Measurements from ENCODE around the gene ARID1B.

Gene ARID1B

DNA sequence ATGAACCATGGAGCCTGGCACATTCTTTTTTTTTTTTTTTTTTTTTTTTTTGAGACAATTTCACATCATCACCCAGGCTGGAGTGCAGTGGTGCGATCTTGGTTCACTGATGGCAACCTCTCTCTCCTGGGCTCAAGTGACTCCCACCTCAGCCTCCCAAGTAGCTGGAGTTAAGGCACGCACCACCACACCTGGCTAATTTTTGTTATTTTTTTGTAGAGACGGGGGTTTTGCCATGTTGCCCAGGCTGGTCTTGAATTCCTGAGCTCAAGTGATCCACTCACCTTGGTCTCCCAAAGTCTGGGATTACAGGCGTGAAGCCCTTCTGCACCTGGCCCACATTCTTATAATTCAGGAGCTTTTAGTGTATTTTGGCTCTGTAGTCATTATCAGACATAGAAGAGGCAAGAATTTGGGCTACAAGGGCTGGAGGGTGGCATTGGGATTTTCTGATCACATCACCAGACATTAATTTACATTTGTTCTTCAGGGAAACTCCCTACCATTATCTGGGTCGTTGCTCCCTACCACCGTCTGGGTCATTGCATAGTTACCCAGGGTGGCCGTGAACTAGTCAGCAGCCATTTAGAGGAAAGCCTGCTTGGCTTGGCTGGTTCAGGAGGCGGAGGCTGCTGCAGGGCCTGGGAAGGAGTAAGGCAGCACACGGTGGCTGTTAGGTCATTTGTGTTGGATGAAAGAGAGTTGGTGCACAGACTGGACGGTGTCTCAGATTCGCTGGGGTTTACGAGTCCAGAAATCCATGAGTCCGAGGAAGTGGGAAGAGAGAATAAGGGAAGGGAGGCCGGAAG, 17.6 kb downstream of the ARID1B start:
- no peak for DNase-seq

DNA sequence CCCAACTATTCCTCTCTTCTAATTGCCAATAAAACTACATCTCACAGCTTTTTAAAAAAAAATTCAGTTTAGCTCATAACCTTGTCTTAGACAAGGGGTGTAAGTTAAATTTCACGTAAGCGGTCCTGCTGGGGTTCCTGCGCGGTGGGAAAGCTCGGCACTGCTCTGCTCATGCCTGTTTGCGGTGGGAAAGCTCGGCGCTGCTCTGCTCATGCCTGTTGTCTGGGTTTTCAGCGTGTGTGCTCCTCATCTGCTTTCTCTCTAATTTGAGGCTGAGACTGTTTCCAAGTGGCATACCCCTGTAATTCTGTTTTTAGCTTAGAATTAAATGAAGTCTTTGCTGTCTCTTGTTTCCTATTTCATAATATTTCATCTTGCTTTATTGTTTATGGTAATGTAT, 18.6 kb downstream of the ARID1B start:
- DNase-seq = no peak

DNA sequence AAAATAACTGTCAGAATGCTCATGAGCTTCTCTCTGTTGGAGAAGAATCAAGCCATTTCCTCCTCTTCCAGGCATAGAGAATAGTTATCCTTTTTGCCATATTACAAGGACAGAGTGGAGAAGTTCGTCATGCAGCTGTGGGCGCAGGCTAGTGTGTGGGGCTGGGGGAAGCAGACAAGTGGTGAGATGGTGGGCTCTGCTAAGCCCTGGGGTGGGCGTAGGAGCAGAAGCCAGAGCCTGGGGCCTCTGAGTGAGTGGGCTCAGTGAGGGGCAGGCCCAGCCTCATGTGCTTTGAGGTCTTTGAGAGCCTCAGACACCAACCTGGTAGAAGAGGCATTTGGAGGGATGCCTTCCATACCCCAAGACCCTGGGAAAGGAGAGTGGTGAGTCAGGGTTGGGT, 19.4 kb downstream of the ARID1B start:
- DNase-seq = no peak

DNA sequence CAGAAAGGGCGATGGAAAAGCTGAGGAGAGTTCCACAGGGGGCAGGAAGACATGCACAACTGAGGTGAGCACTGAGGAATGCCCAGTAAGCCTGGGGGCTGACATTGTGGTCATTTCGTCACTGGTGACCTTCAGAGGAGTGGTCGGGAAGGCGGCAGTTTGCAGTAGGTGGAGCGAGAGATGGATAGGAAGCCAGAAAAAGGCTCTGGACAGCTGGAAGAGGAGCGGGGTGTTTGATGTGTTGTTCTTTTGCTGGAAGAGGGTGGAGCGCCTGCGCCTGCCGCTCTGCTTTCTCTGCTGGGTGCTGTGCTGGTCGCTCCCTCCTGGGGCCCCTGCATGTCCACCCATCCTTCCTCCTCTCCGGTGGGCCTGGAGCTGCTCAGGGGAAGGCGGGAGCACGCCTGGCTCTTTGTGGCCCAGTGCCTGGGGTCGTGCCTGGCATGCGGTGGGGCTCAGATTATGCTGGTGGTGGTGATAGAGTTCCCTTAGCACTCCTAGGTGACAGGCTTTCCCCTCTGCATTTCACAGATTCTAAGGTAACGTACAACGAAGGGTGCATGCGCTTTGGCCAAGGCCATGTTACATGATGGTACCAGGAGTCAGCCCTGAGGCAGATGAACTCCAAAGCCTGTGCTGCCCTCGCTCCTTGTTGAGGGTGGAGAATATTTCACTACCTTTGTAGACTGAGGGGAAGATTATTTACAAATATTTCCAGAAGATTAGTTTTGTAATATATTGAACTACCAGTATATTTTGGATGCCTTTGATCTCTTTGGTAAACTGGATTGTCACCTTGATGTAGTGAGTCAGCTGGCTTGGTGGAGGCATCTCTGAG, 20.9 kb downstream of the ARID1B start:
- no peak for DNase-seq

DNA sequence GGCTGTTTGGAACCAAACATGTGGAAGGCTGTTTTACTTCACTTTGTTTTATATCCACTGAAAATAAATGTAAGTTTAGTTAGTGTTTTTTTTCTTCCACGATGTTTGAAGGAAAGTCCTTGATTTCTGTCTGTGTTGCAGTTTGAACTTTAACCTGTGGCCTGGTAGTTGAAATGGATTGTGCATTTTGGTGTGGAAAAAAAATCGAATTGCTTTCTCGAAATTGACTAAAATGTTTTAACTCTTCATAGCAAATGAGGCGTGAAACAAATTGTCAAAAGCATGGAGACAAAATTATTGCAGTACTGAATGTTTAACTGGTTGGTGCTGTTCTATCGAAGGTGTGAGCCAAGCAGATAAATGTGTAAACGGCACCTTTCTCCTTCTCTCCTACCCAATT, 24.5 kb downstream of the ARID1B start:
- DNase-seq = no peak

DNA sequence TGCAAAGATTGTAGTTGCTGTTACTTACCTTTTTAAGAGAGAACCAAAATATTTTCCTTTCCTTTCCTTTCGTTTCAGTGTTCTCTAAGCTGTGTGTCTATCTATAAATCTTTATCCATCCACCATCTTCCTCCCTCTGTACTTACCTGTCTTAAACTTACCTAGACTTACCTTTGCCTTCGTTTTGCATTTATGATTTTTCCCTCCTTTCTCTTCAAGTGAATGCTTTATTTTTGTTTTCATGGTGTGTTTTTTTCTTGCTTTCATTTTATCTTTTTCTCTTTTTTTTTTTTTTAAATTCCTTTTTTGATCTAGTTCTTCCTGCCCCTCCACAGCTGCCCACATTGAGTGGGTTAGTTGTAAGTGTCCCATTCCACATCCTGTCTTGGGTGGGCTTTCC, 26.2 kb downstream of the ARID1B start:
- no peak for DNase-seq

DNA sequence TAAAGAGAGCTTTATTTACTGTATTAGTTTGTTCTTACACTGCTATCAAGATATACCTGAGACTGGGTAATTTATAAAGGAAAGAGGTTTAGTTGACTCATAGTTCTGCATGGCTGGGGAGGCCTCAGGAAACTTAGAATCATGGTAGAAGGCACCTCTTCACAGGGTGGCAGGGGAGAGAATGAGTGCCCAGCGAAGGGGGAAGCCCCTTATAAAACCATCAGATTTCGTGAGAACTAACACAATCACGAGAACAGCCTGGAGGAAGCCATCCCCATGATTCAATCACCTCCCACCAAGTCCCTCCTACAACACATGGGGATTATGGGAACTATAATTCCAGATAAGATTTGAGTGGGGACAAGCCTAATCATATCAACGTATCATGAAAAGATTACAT, 27.2 kb downstream of the ARID1B start:
- DNase-seq = no peak

DNA sequence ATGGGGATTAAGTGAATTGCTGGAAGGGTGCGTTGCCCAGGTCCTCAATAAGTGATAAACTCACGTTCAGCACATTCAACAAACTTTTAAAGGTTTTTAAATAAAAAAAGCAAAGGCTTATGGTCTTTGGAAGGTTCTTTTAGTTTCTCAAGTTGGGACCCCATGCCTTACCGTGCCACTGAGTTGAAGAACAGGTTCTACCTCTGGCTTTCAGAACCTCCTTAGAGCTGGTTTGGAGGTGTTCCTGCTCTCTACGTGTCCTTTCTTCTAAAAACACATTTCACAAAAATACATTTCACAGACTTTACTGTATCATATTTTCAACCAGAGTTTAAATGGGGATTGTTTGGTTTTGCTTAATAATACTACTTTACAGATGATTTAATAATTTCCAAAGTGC, 29.0 kb downstream of the ARID1B start:
- DNase-seq = no peak

DNA sequence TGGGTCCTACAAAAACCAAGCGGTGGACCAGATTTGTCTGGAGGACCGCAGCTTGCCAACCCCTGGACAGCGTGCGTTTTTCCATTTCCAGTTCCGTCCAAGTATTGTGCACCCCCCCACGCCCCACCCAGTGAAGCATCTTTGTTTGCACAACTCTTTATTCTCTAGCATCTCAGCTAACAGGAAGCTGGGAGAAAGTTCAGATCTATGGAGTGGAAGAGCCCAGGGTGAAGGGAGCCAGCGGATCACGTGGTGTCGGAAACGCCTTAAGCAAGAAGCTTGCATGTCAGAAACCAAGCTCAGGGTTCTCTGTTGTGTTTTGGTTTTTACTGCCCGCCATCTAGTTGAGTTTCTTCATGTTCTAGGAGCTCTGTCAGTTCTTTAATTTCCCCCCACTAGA, 29.9 kb downstream of the ARID1B start:
- no peak for DNase-seq

DNA sequence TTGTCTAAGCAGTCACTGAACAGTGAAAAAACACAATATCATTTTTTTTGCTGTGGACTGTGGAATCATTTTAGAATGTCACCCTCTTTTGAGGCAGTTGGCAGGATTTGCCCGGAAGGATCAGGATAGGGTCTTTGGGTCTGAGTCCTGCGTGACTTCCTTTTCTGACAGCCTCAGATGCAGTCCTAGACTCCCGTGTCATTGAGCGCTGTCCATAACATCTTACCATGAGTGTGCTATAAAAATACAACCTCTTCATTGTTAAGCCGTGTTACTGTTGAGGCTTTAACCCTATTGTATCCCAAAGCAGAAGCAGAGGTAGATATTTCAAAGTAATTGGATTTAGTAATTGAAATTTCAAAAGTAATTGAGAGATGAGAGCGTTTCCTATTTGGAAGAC, 30.6 kb downstream of the ARID1B start:
- no peak for DNase-seq

DNA sequence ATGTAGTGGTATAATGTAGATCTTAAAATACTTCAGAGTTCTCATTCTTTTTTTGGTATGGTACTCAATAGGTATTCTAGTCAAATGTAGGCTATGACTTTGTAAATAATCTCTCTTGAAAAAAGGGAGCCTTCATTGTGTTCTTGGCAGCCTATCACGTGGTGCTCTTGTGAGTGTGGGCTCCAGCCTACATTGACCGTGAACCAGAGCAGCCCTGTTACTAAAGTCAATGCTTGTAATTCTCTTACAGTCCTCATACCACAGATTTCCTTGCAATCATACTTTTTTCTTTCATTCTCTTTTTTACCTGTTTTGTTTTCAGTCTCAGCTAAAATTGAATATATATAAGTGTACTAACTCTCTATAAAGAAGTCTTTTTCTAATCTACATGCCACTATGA, 31.1 kb downstream of the ARID1B start:
- no peak for DNase-seq

DNA sequence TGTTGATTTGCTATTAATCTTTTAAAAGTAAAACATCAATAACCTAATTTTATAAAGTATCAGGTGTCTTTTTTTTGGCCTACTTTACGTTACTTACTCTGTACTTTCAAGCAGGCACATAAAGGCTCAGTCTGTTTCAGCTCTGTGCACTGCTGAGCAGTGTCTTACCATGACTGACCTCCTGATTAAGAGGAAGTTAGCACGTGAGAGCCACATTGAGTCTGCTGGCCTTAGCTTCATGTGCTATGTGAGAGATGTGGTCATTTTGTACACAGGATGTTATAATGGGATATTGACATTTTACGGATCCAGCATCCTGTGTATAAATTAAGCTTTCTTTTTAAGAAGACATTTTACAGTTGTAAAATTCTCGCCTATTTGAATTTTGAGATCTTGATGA, 31.9 kb downstream of the ARID1B start:
- no peak for DNase-seq

DNA sequence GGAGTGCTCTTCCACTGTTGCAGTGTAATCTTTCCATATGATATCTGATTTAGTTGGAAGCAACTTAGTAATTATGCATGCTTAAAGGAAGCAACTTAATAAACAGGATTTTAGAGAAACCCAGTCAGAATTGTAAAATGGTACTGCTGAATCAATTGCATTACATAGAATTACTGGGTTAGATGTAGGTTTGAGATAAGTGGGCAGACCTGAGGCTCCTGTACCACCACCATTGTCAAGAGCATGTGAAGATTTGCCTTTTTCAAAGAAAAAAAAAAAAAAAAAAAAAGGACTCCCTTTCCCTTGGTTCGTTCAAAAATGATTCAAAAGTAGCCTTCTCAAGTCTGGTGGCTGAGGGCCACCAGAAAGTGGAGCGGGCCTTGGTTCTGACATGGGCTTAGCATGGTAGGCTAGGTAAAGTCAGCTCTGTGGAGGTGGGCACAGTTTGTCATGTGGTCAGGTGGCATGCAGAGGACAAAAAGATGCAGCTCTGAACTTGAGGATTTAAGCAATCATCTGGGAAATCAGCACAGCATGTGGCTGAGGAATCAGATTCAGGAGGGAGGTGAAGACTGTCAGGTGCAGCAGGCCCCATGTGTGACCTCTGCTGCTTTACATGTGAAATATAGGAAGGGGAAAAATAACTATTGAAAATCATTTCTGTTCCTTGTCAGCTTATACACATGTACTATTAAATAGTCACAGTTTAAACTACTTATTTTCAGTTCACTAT, 32.4 kb downstream of the ARID1B start:
- no peak for DNase-seq

DNA sequence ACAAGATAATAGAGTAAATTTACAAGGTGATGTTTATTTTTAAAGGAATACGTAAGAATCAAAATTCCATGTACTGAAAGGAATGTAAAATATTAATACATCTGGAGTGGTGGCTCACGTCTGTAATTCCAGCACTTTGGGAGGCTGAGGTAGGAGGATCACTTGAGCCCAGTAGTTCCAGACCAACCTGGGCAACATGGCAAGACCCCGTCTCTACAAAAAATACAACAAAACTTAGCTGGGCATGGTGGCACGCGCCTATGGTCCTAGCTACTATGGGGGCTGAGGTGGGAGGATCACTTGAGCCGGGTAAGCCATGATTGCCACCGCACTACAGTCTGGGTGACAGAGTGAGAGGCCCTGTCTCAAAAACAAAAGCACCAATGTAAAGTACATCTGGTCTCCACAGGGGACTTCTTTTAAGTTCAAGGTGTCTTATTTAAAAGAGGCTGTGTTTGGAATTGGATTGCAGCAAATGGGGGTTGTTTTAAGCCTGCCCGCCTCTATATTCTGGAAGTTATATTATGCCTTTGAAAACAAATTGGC, 36.9 kb downstream of the ARID1B start:
- no peak for DNase-seq

DNA sequence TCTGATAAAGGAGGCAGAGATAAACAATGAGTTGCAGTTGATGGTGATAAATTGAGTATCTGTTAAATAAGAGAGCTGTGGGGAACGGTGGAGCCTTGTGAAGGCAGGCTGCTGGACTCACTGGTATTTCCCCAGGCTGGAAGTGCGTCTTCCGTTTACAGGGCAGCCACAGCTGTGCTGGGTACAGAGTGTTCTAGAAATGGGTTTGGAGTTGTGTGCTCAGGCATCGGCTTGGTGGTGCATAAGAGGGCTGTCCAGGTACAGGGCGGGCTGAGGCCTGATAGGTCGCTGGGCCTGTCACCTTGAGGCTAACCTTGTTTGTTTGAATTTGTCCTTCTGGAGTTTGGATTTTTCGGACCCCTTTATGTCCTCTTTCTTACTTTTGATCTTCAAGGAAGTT, 39.3 kb downstream of the ARID1B start:
- DNase-seq = no peak

DNA sequence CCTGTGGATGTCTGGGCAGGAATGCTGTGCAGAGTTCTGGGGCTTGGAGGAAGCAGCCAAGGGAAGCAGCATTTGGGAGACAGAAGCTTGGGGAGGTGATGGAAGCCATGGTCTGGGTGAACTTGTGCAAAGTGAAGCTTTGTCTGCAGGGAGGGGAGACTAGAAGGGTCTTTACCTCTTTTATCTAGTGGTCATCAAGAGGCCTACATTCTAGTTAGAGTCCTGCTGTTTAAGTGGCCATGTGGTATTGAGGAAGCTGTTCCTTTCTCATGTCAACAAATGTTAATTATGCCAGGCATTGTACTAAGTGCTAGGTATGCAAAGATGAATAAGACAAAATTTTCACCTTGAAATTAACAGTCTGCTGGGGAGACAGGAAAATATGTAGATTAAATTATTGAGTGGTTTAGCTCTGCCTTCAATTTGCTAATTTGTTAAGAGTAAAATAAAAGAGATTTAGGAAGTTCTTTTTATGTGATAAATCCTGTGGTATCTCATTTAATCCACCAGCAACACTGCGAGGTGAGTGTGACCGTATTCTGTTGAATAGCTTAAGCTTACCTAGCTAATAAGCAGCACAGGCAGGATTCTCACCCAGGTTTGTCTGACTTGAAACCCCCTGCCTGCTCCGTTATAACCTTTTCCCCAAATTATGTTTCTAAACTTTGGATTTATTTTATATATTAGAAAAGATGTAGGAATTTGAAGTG, 43.1 kb downstream of the ARID1B start:
- no peak for DNase-seq

DNA sequence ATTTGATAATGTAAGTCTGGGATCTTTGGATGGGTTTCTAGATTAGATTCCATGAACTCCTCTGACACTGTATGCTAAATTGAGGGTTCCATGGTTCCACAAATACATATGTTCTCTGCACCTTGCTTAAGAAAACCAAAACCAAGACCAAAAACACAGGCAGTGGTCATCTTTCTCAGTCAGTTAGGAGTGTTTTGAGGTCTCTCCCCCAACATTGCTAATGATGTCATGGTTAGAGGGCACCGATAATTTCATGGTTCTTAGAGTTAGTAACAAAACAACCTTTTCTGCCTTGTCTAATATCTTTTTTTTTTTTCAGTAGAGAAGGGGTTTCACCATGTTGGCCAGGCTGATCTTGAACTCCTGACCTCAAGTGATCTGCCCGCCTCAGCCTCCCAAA, 44.5 kb downstream of the ARID1B start:
- no peak for DNase-seq

DNA sequence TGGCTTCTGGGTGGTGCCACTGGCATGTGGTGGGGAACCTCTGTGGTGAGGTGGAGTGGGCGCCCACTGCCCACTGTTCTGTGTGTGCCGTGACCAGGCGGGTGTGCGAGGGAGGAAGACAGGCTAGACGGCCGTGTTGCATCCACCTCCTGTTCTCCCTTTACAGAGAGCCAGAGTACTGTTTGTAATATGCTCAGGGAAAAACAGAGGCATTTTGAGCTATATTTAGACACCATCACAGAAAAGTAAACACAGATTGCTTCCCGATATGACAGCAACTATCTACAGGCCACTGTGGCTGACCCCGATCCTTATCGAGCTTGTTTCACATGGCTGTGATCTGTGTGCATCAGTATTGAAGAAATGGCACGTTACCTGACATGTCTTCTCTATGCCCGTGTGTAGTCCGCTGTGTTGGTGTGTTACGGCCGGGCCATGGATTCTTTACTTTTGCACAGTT, 45.6 kb downstream of the ARID1B start:
- no peak for DNase-seq

DNA sequence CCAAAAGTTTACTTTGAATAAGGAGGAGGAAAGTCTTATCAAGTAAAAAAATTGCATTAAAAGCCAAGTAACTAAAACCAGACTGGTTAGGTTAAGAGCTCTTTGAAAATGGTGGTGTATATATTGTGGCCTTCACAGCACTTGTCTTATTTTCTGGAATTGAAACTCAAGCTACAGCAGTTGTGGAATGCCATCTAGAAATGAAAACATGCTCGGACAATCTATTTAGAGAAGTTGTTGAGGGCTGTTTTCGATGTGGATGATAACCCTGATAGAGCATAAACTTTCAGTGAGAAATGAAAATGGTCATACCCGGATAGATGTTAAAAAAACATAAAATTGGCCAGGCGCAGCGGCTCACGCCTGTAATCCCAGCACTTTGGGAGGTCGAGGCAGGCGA, 47.0 kb downstream of the ARID1B start:
- DNase-seq = no peak

DNA sequence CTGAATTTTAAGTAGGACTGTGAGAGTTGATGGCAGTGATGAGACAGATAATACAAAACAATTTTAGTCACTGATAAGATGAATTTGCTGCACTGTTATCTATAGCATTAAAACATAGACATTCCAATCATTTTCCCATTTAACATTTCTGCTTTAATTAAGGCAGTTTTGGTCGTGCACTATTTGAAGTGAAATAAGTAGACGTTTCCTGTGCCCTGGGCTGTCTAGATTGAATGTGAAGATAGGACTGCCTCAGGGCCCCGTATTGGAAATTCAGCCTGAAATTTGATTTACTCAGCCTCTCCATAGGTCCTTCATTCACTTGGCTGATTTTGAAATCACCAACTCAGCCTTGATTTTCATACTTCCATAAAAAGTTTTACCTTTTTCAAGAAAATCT, 48.3 kb downstream of the ARID1B start:
- DNase-seq = no peak

DNA sequence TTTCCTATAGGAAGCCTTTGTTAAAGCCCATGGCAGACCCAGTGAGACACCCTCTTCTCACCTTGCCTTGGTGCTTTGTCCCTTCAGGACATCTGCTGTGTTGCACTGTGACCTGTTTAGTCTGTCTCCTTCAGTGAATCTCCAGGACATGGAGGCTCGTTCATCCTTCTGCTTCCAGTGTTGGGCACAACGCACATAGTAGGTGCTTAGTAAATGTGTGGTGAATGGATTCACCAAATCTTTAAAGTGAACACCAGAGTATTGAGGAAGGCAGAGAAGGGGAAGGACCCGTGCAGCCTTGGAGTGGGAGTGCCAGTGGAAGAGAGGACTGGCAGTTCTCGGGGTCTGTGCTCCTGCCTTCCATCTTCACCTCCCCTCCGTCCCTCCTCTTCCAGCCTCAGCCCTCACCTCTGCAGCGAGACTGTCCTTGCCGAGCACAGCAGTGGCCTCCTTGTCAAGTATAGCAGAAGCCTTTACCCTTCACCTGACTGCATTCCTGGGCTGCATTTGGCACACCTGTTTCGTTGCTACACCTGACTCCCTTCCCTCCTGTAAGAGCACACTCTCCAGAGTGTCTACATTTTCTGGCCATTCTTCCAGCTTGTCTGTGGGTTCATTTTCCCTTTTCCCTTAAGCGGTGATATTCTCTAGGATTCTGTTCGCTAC, 49.2 kb downstream of the ARID1B start:
- no peak for DNase-seq

DNA sequence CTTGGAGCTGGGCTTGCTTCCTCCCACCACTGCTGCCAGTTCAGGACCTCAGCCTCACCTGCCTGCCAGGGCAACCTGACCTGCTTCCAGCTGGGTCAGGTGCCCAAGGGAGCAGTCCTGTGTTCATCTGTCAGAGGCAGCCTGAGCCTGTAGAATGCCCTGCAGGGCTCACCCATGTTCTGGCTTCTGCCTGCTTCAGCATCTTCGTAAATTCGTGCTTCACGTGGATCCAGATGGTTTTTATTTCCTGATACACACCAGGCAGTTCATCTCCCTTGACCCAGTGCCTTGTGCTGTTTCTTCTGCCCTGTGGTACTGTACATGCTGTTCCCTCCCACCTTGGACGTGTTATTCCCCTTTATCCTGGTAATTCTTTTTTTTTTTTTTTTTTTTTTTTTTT, 50.2 kb downstream of the ARID1B start:
- no peak for DNase-seq
